GM18519 (cell line): ENCODE measurements around the gene KATNA1.

Experiments used
- ATAC-seq: cut with Tn5 transposase; IDR thresholded peaks from one replicate; pipeline ENCODE4 v1.9.1; 2021; ENCODE audit warnings: mild to moderate bottlenecking, moderate library complexity; ENCODE audit not compliant: unreplicated experiment, low FRiP score

The KATNA1 gene

GRCh38 chr6:149614337-149614736, 34.2 kb downstream of the KATNA1 start:
- ATAC-seq, result no peak

- no peak for ATAC-seq
These were observed 40.0 kb downstream of the KATNA1 start for GRCh38 chr6:149608381-149608982.

- ATAC-seq, result no peak
These were observed 48.0 kb downstream of the KATNA1 start for GRCh38 chr6:149600508-149600907.

GRCh38 chr6:149593408-149593807, 55.1 kb downstream of the KATNA1 start:
- ATAC-seq, result no peak

GRCh38 chr6:149592983-149593382, 55.5 kb downstream of the KATNA1 start:
- ATAC-seq, result no peak

GRCh38 chr6:149586149-149586548, 62.4 kb downstream of the KATNA1 start:
- ATAC-seq, result no peak

GRCh38 chr6:149581349-149581748, 67.2 kb downstream of the KATNA1 start:
- ATAC-seq, result no peak

- no peak for ATAC-seq
These were observed 67.6 kb downstream of the KATNA1 start for GRCh38 chr6:149580880-149581279.

GRCh38 chr6:149567945-149568585, 80.4 kb downstream of the KATNA1 start:
- no peak for ATAC-seq

- no peak for ATAC-seq
These were observed 81.3 kb downstream of the KATNA1 start for GRCh38 chr6:149567194-149567586.

GRCh38 chr6:149566410-149567193, 81.9 kb downstream of the KATNA1 start:
- no peak for ATAC-seq

- ATAC-seq, result peak; percentile 66
These were observed 82.7 kb downstream of the KATNA1 start, which contains the start of gene GINM1 for GRCh38 chr6:149565527-149566409. GINM1 (plus strand) TSS chr6:149566375; CDS start chr6:149566415, 40 bp downstream.

- no peak for ATAC-seq
These were observed 84.6 kb downstream of the KATNA1 start for GRCh38 chr6:149563928-149564325.

GRCh38 chr6:149563203-149563927, 85.1 kb downstream of the KATNA1 start:
- no peak for ATAC-seq

- no peak for ATAC-seq
These were observed 87.8 kb downstream of the KATNA1 start for GRCh38 chr6:149560736-149561135.

GRCh38 chr6:149559389-149559788, 89.1 kb downstream of the KATNA1 start:
- no peak for ATAC-seq

- ATAC-seq, result no peak
These were observed 90.5 kb downstream of the KATNA1 start for GRCh38 chr6:149558029-149558428.

- no peak for ATAC-seq
These were observed 96.6 kb downstream of the KATNA1 start for GRCh38 chr6:149551920-149552319.

- ATAC-seq, result peak; percentile 76
These were observed 102.6 kb downstream of the KATNA1 start, which contains the start of gene PPIL4 for GRCh38 chr6:149545754-149546471. PPIL4 (minus strand) TSS chr6:149546043; CDS start chr6:149546005, 38 bp downstream.
